ENCODE results near the gene SDSL.

The SDSL gene

GRCh38 chr12:113473942-113474341 lies 51.8 kb downstream of the SDSL start:
- TF ChIP-seq CTCF (IDR thresholded peaks at IDR 0.05; ENCODE audit: insufficient read depth, low read length, poor library complexity, severe bottlenecking) = no peak
- DNase-seq (ENCODE audit: extremely low read depth, insufficient read length) = no peak
- peaks cover 4% of the 10 kb centered on the region for H3K27me3 ChIP-seq (replicated peaks; ENCODE audit: control insufficient read depth, insufficient read depth, low read length)
- no peak overlapping the region for H3K4me3 ChIP-seq (replicated peaks; ENCODE audit: low read depth, low read length)
- H3K36me3 ChIP-seq (ENCODE audit: control insufficient read depth, insufficient read depth, low read length) = no peaks in the 10 kb centered on the region

- no peak for TF ChIP-seq CTCF (IDR thresholded peaks at IDR 0.05; ENCODE audit: insufficient read depth, low read length, poor library complexity, severe bottlenecking)
- Histone ChIP-seq H3K27me3 (replicated peaks; ENCODE audit: control insufficient read depth, insufficient read depth, low read length) (peaks cover 4% of the 10 kb centered on the region), H3K4me3 (replicated peaks; ENCODE audit: low read depth, low read length) (no peak overlapping the region), H3K36me3 (ENCODE audit: control insufficient read depth, insufficient read depth, low read length) (no peaks in the 10 kb centered on the region)
- no peak for DNase-seq (ENCODE audit: extremely low read depth, insufficient read length)
Observed at GRCh38 chr12:113474635-113475436, 52.7 kb downstream of the SDSL start.

DNA sequence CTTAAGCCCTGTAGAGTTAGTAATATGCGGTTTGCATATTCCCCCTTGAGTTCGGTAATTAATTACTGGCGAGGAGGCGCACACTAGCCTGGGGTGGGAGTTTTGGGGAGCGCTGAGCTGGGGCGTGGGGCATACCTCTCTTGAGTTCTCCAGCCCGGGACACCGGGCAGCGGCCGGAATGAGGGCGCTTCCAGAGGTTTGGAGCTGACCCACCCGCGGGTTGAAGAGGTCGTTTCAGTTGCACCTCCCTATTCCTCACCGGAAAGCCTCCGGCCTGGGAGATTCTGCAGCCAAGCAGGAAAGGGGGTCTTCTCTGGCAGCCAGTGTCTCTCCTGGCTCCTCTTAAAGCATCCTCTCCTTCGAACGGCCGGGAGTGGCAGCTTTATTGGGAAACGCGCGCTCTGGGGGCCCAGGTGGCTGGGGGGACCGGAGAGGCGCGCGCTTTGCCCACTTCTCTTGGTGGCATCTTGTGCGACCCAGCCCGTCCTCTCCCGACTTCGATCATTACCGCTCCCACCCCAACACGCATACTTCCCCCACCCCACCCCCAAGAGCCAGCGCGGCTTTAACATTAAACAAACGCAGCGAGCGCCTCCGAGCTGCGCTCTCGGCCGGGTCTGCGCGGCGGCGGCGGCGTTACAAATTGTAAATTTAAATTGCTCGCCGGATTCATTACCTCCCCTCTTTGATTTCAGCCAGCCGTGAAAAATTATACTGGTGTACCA lies 53.4 kb downstream of the SDSL start:
- peaks cover 4% of the 10 kb centered on the region for H3K27me3 ChIP-seq (replicated peaks; ENCODE audit: control insufficient read depth, insufficient read depth, low read length)
- no peak for TF ChIP-seq CTCF (IDR thresholded peaks at IDR 0.05; ENCODE audit: insufficient read depth, low read length, poor library complexity, severe bottlenecking)
- H3K36me3 ChIP-seq (ENCODE audit: control insufficient read depth, insufficient read depth, low read length) = no peaks in the 10 kb centered on the region
- no peak for DNase-seq (ENCODE audit: extremely low read depth, insufficient read length)
- H3K4me3 ChIP-seq (replicated peaks; ENCODE audit: low read depth, low read length) = no peak overlapping the region

DNA sequence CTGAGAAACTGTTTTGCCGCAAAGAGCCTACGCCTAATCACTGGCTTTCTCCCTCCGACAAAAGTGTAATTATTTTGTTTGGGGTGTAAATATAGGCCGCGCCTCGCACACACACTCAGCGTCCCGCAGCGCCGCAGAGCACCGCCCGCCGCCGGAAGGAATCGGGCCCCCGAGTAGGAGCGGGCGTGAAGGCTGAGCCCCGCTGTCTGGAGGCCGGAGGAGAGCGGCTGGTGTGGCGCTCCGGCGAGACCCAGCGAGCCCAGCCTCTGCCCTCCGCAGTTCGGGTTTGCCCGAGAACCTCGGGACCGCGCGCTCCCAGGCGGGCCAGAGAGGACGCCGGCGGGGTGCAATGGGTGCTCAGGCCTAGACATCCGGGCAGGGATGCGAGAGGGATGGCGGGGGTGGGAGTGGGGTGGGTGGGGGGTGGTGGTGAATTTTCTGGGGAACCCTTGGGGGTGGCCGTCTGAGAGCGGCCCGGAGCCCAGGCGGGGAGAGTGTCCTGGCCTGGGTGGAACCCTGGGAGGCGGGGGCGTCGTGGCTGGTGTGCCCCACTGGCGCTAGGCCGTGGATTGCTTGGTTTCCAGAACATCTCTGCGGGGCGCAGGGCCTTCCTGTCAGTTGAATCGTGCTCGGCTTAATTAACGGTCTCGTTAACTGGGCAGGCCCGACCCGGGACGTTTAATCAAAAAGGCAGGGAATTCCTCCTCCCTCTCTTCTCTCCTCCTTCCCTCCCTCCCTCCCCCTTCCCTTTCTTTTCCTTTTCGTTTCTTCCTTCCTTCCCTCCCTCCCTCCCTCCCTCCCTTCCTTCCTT lies 54.2 kb downstream of the SDSL start:
- no peak for DNase-seq (ENCODE audit: extremely low read depth, insufficient read length)
- H3K36me3 ChIP-seq (ENCODE audit: control insufficient read depth, insufficient read depth, low read length) = no peaks in the 10 kb centered on the region
- TF ChIP-seq CTCF (IDR thresholded peaks at IDR 0.05; ENCODE audit: insufficient read depth, low read length, poor library complexity, severe bottlenecking) = no peak
- H3K27me3 ChIP-seq (replicated peaks; ENCODE audit: control insufficient read depth, insufficient read depth, low read length) = peaks cover 3% of the 10 kb centered on the region
- H3K4me3 ChIP-seq (replicated peaks; ENCODE audit: low read depth, low read length) = no peak overlapping the region

- no peak for DNase-seq (ENCODE audit: extremely low read depth, insufficient read length)
- Histone ChIP-seq H3K36me3 (ENCODE audit: control insufficient read depth, insufficient read depth, low read length) (no peaks in the 10 kb centered on the region), H3K4me3 (replicated peaks; ENCODE audit: low read depth, low read length) (no peak overlapping the region), H3K27me3 (replicated peaks; ENCODE audit: control insufficient read depth, insufficient read depth, low read length) (peaks cover 3% of the 10 kb centered on the region)
- no peak for TF ChIP-seq CTCF (IDR thresholded peaks at IDR 0.05; ENCODE audit: insufficient read depth, low read length, poor library complexity, severe bottlenecking)
Observed at GRCh38 chr12:113477171-113477841, 55.1 kb downstream of the SDSL start.
